Astrocyte of the cerebellum (primary cell): ENCODE results near the gene VWC2L.

ENCODE experiments used
- DNase-seq: peaks from one replicate; pipeline ENCODE4 v3.0.0-alpha.2; 2011; ENCODE audit warnings: low read depth
- H3K4me3 ChIP-seq: 2 replicates; pipeline ENCODE4 v1.5.1; 2011; ENCODE audit warnings: mild to moderate bottlenecking, low read depth, low read length, moderate library complexity
- CTCF ChIP-seq: IDR thresholded peaks from 2 replicates; pipeline ENCODE4 v1.5.1; 2012; ENCODE audit warnings: low read length, low read depth, moderate library complexity, mild to moderate bottlenecking; ENCODE audit errors: missing control alignments
- in situ Hi-C: cut with HindIII; loops from 2 replicates; pipeline ENCODE4 v1.10.0; 2017; ENCODE audit warnings: low sequenced_read_pairs

The VWC2L gene

GRCh38 chr2:214514704-214515103 lies 103.8 kb downstream of the VWC2L start:
- in situ Hi-C loops: no loop called here
- TF ChIP-seq CTCF: no peak
- no peak overlapping the region for H3K4me3 ChIP-seq
- no peak for DNase-seq

- no peak for TF ChIP-seq CTCF
- in situ Hi-C loops: no loop called here
- no peak for DNase-seq
- no peak overlapping the region for H3K4me3 ChIP-seq
Measured at GRCh38 chr2:214515111-214515510, 104.3 kb downstream of the VWC2L start.

- H3K4me3 ChIP-seq: no peak overlapping the region
- in situ Hi-C loops: no loop called here
- no peak for TF ChIP-seq CTCF
- DNase-seq: no peak
Measured at GRCh38 chr2:214519258-214519818, 108.5 kb downstream of the VWC2L start.

- TF ChIP-seq CTCF: no peak
- in situ Hi-C loops: no loop called here
- no peak for DNase-seq
- no peak overlapping the region for H3K4me3 ChIP-seq
Measured at GRCh38 chr2:214529021-214529420, 118.2 kb downstream of the VWC2L start.

GRCh38 chr2:214529514-214529913 lies 118.7 kb downstream of the VWC2L start:
- in situ Hi-C loops: no loop called here
- H3K4me3 ChIP-seq: no peak overlapping the region
- no peak for TF ChIP-seq CTCF
- DNase-seq: no peak

GRCh38 chr2:214533541-214533940 lies 122.7 kb downstream of the VWC2L start:
- TF ChIP-seq CTCF: no peak
- peak; percentile 55 for DNase-seq
- no peak overlapping the region for H3K4me3 ChIP-seq
- in situ Hi-C loops: no loop called here

GRCh38 chr2:214536625-214537024 lies 125.8 kb downstream of the VWC2L start:
- no peak for TF ChIP-seq CTCF
- in situ Hi-C loops: no loop called here
- H3K4me3 ChIP-seq: no peak overlapping the region

More at GRCh38 chr2:214536625-214537024, 125.8 kb downstream of the VWC2L start:
- no peak for DNase-seq
